ENCODE results near the gene ITPR2.
"Not testable (repeated sequence)": the region's sequence is repeated elsewhere in the genome, so short reads cannot be mapped to it uniquely, and the experiment has no call there.

ITPR2 gene

DNA sequence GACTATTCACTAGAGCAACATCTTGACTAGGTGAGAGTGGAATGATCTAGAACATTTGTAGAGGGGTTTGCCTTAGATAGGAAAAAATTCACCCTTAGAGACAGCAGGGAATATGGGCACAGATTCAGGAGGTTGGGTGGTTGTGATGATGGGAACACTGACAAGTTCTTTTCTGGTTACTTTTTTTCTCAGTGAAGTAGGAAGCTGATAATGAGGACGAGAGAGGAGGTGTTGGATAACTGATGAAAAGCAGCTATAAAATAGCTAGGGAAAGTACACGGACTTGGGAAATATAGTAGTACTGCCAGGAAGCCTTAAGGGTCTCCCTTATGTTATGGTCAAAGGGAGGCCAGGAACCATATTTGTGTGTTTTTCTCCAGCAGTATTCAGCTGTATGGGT lies 387.1 kb downstream of the ITPR2 start:
- ChIA-PET POLR2A (no interaction called here), CTCF (no interaction called here)
- TF ChIP-seq SP1 (IDR thresholded peaks at IDR 0.05) (no peak), L3MBTL2 (conservative IDR thresholded peaks at IDR 0.05) (no peak), CTBP1 (IDR thresholded peaks at IDR 0.05; ENCODE audit: borderline replicate concordance) (no peak)
- no peak for DNase-seq (ENCODE audit: extremely low spot score)

DNA sequence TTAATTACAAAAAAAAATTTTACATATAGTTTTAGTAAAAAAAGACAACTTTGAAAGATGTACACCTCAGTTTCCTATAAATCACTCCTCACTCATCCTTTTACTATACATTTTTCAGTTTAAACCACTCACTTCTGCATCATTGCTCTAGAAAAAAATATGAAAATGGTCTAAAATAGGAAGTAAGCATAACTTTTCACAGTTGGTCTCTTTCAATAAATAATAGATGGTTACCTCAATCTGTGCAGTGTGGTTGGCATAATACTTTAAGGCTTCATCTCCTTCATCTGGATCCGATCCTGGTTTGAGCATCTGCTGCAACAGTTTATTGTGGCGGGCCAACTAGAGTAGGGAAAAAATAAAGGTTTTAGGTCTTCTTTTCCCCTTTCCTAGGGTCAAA lies 389.7 kb downstream of the ITPR2 start:
- DNase-seq (ENCODE audit: extremely low spot score): no peak
- no peak for TF ChIP-seq L3MBTL2 (conservative IDR thresholded peaks at IDR 0.05)
- TF ChIP-seq FOXK2 (IDR thresholded peaks at IDR 0.05): no peak
- TF ChIP-seq SUZ12 (IDR thresholded peaks at IDR 0.05): no peak
- TF ChIP-seq ELF4 (IDR thresholded peaks at IDR 0.05): no peak
- TF ChIP-seq HDGF (IDR thresholded peaks at IDR 0.05; ENCODE audit: borderline replicate concordance): no peak
- no peak for TF ChIP-seq CTBP1 (IDR thresholded peaks at IDR 0.05; ENCODE audit: borderline replicate concordance)
- TF ChIP-seq NFRKB (IDR thresholded peaks at IDR 0.05): no peak
- TF ChIP-seq FOXM1 (IDR thresholded peaks at IDR 0.05; ENCODE audit: borderline replicate concordance): no peak
- ChIA-PET CTCF (no interaction called here), POLR2A (no interaction called here)

DNA sequence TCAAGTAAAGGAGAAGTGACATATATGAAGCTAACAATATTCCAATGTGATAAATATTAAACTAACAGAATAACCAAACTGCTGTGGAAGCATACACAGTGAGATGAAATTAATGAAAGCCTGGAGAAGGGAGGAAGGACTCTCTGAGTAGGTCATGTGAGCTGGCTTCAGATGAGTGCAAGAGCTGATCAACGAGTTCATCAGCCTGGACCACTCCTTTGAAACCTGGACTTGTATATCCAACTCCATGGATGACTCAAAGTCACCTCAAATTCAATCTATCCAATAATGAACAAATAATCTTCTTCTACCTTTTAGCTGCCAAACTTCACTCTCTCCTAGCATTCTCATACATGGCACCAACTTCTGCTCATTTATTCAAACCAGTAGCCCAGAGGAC lies 391.6 kb downstream of the ITPR2 start:
- ChIA-PET CTCF (no interaction called here), POLR2A (no interaction called here)
- DNase-seq (ENCODE audit: extremely low spot score): no peak
- TF ChIP-seq TARDBP (IDR thresholded peaks at IDR 0.05) (no peak), ZNF384 (IDR thresholded peaks at IDR 0.05) (no peak)

DNA sequence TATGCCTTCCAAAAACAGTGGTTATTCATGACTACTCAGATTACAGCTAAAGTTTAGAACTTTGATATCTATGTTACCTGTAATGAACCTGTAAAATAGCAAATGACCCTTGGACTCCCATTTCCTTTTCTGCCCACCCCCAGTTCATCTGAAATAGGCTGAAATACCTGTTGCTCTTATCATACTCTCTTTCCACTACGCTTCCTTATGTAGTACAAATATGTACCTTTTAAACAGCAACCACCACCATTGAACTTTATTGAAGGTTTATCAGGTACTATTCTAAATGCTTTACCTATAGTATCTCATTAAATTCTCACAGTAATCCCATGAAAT lies 398.0 kb downstream of the ITPR2 start:
- CTCF ChIA-PET: no interaction called here
- POLR2A ChIA-PET: no interaction called here

DNA sequence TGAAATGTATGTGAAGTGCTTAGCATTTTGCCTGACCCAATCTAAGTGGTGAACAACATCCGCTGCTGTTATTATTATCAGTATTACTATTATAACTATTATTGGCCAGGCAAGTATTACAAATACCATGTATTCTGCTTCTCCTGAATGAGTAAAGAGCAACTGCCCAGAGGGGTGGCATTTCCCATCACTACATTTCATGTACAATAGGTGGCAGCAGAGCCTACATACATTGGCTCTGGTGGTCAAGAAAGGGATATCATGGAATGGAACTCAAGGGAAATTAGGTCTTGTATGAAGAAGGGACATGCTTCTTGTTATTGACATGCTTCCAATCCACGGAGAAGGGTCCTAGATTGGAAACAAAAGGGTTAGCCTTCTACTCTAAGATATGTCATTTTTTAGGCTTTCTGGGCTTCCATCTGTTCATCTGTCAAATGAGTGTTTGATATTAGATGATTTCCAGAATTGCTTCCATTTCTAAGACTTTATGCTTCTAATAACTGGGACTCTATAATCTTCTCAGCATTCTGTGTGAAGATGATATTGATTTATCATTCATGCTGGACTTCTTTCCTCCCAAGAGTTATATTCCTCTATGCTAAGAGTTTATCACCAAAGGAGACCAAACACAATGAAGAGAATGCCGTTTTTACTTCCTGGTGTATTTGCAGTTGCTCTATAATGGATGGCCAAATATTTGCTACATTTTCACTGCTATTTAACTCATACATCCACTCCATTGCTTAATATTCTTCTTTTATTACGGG lies 398.5 kb downstream of the ITPR2 start:
- ChIA-PET POLR2A (no interaction called here), CTCF (no interaction called here)
- TF ChIP-seq HDGF (IDR thresholded peaks at IDR 0.05; ENCODE audit: borderline replicate concordance): no peak
- no peak for TF ChIP-seq SP1 (IDR thresholded peaks at IDR 0.05)
- TF ChIP-seq L3MBTL2 (conservative IDR thresholded peaks at IDR 0.05): no peak
- no peak for TF ChIP-seq NFRKB (IDR thresholded peaks at IDR 0.05)
- no peak for TF ChIP-seq CTBP1 (IDR thresholded peaks at IDR 0.05; ENCODE audit: borderline replicate concordance)
- no peak for TF ChIP-seq FOXA1 (IDR thresholded peaks at IDR 0.05)
- TF ChIP-seq FOXM1 (IDR thresholded peaks at IDR 0.05; ENCODE audit: borderline replicate concordance): no peak
- no peak for TF ChIP-seq ZNF384 (IDR thresholded peaks at IDR 0.05)
- TF ChIP-seq, protein P1, sequence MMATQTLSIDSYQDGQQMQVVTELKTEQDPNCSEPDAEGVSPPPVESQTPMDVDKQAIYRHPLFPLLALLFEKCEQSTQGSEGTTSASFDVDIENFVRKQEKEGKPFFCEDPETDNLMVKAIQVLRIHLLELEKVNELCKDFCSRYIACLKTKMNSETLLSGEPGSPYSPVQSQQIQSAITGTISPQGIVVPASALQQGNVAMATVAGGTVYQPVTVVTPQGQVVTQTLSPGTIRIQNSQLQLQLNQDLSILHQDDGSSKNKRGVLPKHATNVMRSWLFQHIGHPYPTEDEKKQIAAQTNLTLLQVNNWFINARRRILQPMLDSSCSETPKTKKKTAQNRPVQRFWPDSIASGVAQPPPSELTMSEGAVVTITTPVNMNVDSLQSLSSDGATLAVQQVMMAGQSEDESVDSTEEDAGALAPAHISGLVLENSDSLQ (IDR thresholded peaks at IDR 0.05): no peak
- TF ChIP-seq ARNT (IDR thresholded peaks at IDR 0.05): no peak
- DNase-seq (ENCODE audit: extremely low spot score): peak; percentile 67

More for the DNA sequence above, 398.0 kb downstream of the ITPR2 start:
- DNase-seq (ENCODE audit: extremely low spot score): no peak
- no peak for TF ChIP-seq HDGF (IDR thresholded peaks at IDR 0.05; ENCODE audit: borderline replicate concordance)
- TF ChIP-seq FOXM1 (IDR thresholded peaks at IDR 0.05; ENCODE audit: borderline replicate concordance): no peak
- no peak for TF ChIP-seq LEF1 (IDR thresholded peaks at IDR 0.05; ENCODE audit: borderline replicate concordance)
- TF ChIP-seq L3MBTL2 (conservative IDR thresholded peaks at IDR 0.05): no peak
- no peak for TF ChIP-seq ZNF384 (IDR thresholded peaks at IDR 0.05)
- TF ChIP-seq FOXK2 (IDR thresholded peaks at IDR 0.05): no peak
- no peak for TF ChIP-seq ELF4 (IDR thresholded peaks at IDR 0.05)
- TF ChIP-seq ARNT (IDR thresholded peaks at IDR 0.05): no peak
- no peak for TF ChIP-seq NFRKB (IDR thresholded peaks at IDR 0.05)
- no peak for TF ChIP-seq FOXA1 (IDR thresholded peaks at IDR 0.05)
- no peak for TF ChIP-seq TARDBP (IDR thresholded peaks at IDR 0.05)
- TF ChIP-seq BHLHE40 (IDR thresholded peaks at IDR 0.05; ENCODE audit: borderline replicate concordance): no peak
- no peak for TF ChIP-seq SUZ12 (IDR thresholded peaks at IDR 0.05)
- TF ChIP-seq SP1 (IDR thresholded peaks at IDR 0.05): no peak
- TF ChIP-seq, protein P1 (IDR thresholded peaks at IDR 0.05): no peak

DNA sequence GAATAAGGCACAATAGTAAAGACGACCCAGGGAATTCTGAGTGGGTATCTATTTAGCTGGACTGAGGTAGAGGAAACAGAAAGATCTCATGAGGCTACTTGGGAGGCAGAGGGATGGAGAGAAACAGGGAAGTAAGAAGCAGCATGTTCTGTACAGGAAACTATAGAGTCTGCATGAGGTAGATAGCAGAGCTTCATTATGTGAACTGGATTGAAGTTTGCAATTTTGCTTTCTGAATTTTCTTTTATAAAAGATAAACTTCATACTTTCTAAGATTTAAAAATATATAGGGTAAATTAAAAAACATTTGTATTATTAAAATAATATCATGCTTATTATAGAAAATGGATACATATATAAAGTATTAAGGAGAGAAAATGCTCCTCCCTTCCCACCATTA lies 399.3 kb downstream of the ITPR2 start:
- POLR2A ChIA-PET; CTCF ChIA-PET; DNase-seq (ENCODE audit: extremely low spot score): not testable (repeated sequence)

DNA sequence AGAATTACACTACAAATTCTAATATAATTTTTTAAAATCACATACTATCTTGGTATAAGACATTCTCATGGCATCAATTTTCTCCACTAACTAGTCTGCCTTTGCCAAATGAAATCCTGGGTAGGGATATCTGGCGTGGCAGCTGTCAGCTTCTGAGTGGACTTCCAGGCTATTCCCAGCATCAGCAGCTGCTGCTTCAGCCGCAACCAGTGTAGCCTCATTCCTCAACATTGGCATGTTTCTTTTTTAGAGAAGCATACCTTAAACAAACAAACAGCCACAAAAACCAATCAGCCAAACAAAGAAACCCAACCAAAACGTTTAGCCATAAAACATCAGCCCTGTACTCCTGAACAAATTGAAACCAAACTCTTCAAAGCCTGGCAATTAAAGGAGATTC lies 401.8 kb downstream of the ITPR2 start:
- POLR2A ChIA-PET: no interaction called here
- CTCF ChIA-PET: no interaction called here
- no peak for TF ChIP-seq ELF4 (IDR thresholded peaks at IDR 0.05)
- TF ChIP-seq FOXK2 (IDR thresholded peaks at IDR 0.05): no peak
- TF ChIP-seq, protein P1 (IDR thresholded peaks at IDR 0.05): no peak
- TF ChIP-seq ARNT (IDR thresholded peaks at IDR 0.05): no peak
- TF ChIP-seq FOXA1 (IDR thresholded peaks at IDR 0.05): no peak
- no peak for TF ChIP-seq SUZ12 (IDR thresholded peaks at IDR 0.05)
- no peak for TF ChIP-seq NFRKB (IDR thresholded peaks at IDR 0.05)
- TF ChIP-seq SP1 (IDR thresholded peaks at IDR 0.05): no peak
- no peak for TF ChIP-seq FOXM1 (IDR thresholded peaks at IDR 0.05; ENCODE audit: borderline replicate concordance)
- TF ChIP-seq HDGF (IDR thresholded peaks at IDR 0.05; ENCODE audit: borderline replicate concordance): no peak
- TF ChIP-seq TARDBP (IDR thresholded peaks at IDR 0.05): no peak

DNA sequence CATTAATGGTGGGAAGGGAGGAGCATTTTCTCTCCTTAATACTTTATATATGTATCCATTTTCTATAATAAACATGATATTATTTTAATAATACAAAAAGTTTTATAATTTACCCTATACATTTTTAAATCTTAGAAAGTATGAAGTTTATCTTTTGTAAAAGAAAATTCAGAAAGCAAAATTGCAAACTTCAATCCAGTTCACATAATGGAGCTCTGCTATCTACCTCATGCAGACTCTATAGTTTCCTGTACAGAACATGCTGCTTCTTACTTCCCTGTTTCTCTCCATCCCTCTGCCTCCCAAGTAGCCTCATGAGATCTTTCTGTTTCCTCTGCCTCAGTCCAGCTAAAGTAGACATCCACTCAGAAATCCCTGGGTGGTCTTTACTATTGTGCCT lies 402.4 kb downstream of the ITPR2 start:
- DNase-seq (ENCODE audit: extremely low spot score); POLR2A ChIA-PET: not testable (repeated sequence)
- CTCF ChIA-PET: interaction anchor here (0.5 kb wide), 1 partner anchor 322 kb away, joined by 3 read pairs; no protein-coding TSS in a partner anchor

More for the DNA sequence above, 401.8 kb downstream of the ITPR2 start:
- no peak for DNase-seq (ENCODE audit: extremely low spot score)
